ENCODE results near the gene HFE.

- no peak for TF ChIP-seq POLR2A (IDR thresholded peaks at IDR 0.05)
- TF ChIP-seq, protein P1, sequence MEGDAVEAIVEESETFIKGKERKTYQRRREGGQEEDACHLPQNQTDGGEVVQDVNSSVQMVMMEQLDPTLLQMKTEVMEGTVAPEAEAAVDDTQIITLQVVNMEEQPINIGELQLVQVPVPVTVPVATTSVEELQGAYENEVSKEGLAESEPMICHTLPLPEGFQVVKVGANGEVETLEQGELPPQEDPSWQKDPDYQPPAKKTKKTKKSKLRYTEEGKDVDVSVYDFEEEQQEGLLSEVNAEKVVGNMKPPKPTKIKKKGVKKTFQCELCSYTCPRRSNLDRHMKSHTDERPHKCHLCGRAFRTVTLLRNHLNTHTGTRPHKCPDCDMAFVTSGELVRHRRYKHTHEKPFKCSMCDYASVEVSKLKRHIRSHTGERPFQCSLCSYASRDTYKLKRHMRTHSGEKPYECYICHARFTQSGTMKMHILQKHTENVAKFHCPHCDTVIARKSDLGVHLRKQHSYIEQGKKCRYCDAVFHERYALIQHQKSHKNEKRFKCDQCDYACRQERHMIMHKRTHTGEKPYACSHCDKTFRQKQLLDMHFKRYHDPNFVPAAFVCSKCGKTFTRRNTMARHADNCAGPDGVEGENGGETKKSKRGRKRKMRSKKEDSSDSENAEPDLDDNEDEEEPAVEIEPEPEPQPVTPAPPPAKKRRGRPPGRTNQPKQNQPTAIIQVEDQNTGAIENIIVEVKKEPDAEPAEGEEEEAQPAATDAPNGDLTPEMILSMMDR (IDR thresholded peaks at IDR 0.05) = no peak
Observed at GRCh38 chr6:26088344-26088743, 1.1 kb downstream of the HFE start.
